NB4 (cell line): ENCODE data around the gene CFAP97D2.

Source experiments
- DNase-seq: peaks from one replicate; pipeline ENCODE4 v3.0.0; 2010; ENCODE audit warnings: low read depth
- H3K4me3 ChIP-seq: one replicate; pipeline ENCODE4 v1.5.1; 2011; ENCODE audit warnings: mild to moderate bottlenecking, low read depth, low read length, moderate library complexity
- MYC ChIP-seq: IDR thresholded peaks from 2 replicates; pipeline ENCODE4 v1.6.1; 2011; ENCODE audit warnings: low read depth, low read length
- POLR2A ChIP-seq: IDR thresholded peaks from 2 replicates; pipeline ENCODE4 v1.6.1; 2011; ENCODE audit warnings: mild to moderate bottlenecking; ENCODE audit not compliant: insufficient read length; ENCODE audit errors: extremely low read depth
- TF ChIP-seq, protein P1 (sequence below): IDR thresholded peaks from 2 replicates; pipeline ENCODE4 v1.6.1; 2011; ENCODE audit warnings: low read depth, low read length
- TF ChIP-seq, protein P2 (sequence below): IDR thresholded peaks from one replicate; pipeline ENCODE4 v1.5.1; 2012; ENCODE audit warnings: low read depth, low read length

The CFAP97D2 gene

DNA sequence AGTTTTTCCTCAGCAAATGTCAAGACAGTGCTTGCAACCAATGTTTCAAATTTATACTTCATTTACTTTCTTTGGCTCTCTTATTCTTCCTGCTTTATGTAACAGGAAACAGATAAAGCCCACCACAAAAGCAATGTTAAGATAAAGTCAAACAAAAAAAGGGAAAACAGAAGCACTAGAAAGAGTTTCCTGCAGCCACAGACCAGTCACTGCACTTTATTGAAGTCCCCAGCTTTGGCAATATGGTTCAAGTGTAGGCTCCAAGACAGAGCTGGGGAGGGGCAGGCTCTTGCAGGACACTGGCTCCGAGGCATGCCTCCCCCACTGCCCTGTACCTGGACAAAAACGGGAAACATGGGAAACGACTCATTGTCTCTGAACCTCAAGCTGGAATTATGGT is 40.3 kb downstream of the CFAP97D2 start:
- no peak overlapping the region for H3K4me3 ChIP-seq
- no peak for TF ChIP-seq POLR2A
- TF ChIP-seq MYC, result no peak
- TF ChIP-seq, protein P1, sequence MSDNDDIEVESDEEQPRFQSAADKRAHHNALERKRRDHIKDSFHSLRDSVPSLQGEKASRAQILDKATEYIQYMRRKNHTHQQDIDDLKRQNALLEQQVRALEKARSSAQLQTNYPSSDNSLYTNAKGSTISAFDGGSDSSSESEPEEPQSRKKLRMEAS, result no peak
- TF ChIP-seq, protein P2, sequence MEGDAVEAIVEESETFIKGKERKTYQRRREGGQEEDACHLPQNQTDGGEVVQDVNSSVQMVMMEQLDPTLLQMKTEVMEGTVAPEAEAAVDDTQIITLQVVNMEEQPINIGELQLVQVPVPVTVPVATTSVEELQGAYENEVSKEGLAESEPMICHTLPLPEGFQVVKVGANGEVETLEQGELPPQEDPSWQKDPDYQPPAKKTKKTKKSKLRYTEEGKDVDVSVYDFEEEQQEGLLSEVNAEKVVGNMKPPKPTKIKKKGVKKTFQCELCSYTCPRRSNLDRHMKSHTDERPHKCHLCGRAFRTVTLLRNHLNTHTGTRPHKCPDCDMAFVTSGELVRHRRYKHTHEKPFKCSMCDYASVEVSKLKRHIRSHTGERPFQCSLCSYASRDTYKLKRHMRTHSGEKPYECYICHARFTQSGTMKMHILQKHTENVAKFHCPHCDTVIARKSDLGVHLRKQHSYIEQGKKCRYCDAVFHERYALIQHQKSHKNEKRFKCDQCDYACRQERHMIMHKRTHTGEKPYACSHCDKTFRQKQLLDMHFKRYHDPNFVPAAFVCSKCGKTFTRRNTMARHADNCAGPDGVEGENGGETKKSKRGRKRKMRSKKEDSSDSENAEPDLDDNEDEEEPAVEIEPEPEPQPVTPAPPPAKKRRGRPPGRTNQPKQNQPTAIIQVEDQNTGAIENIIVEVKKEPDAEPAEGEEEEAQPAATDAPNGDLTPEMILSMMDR, result no peak
- peak; percentile 50 for DNase-seq

DNA sequence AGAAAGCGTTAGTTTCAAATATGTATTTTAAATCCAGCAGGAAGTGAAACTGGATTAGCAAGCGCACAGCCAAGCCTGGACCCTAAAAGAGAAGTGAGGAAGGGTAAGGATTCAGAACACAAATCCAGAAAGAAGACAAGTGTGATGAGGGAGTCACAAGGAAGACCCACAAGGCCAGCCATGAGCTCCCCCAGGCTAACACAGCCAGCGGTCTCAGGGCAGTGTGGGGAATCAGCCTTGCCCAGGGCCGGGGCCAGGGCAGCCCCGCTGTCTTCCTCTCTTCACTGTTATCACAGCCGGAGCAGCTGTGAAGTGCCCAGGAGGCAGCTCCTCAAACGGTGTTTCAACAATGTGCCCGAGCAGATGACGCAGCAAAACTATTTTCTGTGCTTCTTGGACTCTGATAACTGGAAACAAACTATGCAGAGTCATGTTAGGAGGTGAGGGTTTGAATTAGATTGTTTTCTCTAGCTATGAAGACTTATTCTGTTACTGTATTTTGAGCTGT is 43.5 kb downstream of the CFAP97D2 start:
- TF ChIP-seq, protein P1, result peak; percentile 40; the same call in 1 of the 2 replicates
- no peak for TF ChIP-seq MYC
- peak; percentile 90 for DNase-seq
- H3K4me3 ChIP-seq, result peak overlapping the region; percentile 30

DNA sequence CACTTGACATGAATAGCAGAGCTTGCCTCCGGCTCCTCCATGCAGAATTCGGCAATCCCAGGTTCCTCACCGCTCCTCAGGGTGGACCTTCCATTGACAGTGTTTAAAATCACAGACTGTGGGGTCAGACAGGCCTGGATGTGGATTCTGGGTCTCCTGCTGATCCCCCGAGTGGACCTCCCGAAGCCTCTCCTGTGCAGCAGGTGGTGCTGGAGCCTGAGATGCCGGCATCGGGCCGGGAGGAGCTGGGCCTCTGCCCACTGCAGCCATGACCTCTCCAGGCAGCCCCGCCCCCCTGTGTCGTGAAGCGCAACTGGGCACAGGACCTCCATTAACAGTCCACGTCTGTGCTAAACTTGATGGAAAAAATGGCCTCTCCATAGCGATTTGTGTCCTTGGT is 45.1 kb downstream of the CFAP97D2 start:
- no peak overlapping the region for H3K4me3 ChIP-seq
- no peak for DNase-seq
- TF ChIP-seq, protein P2, result no peak
- TF ChIP-seq, protein P1, result no peak
- TF ChIP-seq MYC (no peak), POLR2A (no peak)

DNA sequence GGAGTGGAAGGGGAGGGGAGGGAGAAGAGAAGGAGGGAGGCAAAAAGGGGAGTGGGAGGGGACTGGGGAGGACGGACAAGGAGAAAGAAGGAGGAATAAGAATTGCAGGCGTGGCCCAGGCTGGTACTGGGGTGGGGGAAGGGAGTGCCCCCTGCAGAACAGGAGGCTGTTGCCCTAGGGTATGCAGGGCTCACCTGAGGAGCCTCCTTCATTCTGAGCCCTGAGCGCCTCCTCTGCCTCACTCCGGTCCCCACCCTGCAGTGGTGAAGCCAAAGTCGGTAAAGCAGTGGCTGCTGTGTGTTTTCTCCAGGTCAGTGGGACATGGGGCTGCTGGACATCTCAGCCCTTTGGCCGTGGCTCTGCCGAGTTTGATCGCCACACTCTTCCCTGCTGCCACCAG is 46.6 kb downstream of the CFAP97D2 start:
- H3K4me3 ChIP-seq, result no peak overlapping the region
- TF ChIP-seq, protein P2, result no peak
- TF ChIP-seq, protein P1, result no peak
- TF ChIP-seq MYC (no peak), POLR2A (no peak)
- DNase-seq, result peak; percentile 26

DNA sequence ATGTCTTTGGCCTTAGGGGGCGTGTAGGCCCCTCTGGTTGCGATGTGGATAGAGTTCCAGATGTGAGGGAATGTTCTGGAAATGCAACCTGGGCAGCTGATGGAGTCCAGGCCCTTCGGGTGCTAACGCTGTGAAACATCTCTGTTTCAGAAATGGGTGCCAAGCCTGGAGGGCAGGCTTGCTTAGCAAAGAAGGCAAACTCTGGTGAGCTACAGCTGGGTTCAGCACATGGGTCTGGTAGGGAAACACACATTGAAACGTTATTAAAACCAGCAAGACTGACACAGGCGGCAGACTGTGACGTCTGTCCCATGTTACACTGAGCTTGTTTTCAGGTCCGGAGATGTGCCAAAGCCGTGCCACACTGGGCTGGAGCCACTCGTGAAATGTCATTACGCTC is 47.0 kb downstream of the CFAP97D2 start:
- H3K4me3 ChIP-seq, result no peak overlapping the region
- TF ChIP-seq MYC, result no peak
- TF ChIP-seq, protein P1, result peak; percentile 9; the same call in 1 of the 2 replicates
- TF ChIP-seq, protein P2, result no peak
- peak; percentile 27 for DNase-seq

DNA sequence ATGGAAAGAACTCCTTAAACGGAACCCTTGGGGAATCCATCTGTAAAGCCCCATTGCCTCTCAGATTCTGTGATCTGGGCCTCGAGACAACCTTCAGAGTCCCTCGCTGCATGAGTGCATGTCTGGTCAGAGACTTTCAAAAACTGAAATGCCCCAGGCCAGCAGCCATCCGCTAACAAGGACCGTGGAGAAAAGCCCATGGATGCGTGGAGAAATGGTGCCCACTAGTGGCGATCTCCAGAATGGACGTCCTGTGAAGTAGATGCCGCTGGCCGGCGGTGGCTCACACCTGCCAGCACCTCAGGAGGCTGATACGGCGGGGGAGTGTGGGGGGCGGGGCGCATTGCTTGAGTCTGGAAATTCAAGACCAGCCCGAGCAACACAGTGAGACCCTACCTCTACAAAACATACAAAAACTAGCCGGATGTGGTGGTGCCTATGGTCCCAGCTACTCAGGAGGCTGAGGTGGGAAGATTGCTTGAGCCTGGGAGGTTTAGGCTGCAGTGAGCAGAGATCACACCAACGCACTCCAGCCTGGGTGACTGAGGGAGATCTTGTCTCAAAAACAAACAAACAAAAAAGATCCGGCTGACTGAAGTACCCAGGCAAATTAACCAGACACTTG is 47.8 kb downstream of the CFAP97D2 start:
- DNase-seq, result peak; percentile 90
- H3K4me3 ChIP-seq, result no peak overlapping the region
- TF ChIP-seq, protein P2, result peak; percentile 93
- TF ChIP-seq MYC (peak; percentile 60), POLR2A (no peak)
- TF ChIP-seq, protein P1, result peak; percentile 48
